ENCODE measurements around the gene ARHGEF19. TPM values are rescaled to one million over a fixed set of nuclear protein-coding genes. Genes with fewer than 3 reads are reported as not detected.
A peak's percentile ranks its signal among the peaks of the same experiment; 100 is the strongest.

The ARHGEF19 gene
- total and polyA plus RNA-seq, 9 of the 15 experiments (the other 6 are each of a cell fraction or from before 2014, with no cell fraction given), result 0.73 to 21.0 (median 5.2) TPM

DNA sequence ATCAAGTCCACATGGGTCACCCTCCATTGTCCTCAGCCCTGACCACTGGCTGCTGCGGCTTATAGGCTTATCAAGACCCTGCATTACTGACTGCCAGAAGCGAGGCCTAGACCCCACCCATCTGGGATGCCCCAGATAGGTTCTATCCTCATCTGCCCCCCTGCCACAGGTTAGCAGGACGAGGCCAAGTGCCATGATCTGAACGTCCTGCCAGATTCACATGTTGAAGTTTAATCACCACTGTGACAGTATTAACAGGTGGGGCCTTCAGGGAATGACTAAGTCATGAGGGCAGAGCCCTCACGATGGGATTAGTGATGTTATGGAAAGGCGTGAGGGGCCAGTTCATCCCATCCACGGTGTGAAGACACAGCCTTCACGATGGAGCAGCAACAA is 30.8 kb upstream of the ARHGEF19 start (continued):
- no peak for TF ChIP-seq RBM15 (IDR thresholded peaks at IDR 0.05; ENCODE audit: insufficient read depth, low read length)
- TF ChIP-seq SMAD1 (IDR thresholded peaks at IDR 0.05; ENCODE audit: low read depth, low read length, partially characterized antibody), result no peak
- no peak for TF ChIP-seq ERF (CRISPR knock-in tag; IDR thresholded peaks at IDR 0.05)
- 0 out of 2 replicates have a peak, but pooled peaks have one; percentile 17 for TF ChIP-seq MGA (IDR thresholded peaks at IDR 0.05)
- no peak for TF ChIP-seq CC2D1A (IDR thresholded peaks at IDR 0.05)
- TF ChIP-seq RNF2 (IDR thresholded peaks at IDR 0.05), result no peak
- no peak for TF ChIP-seq CCNT2 (IDR thresholded peaks at IDR 0.05; ENCODE audit: borderline replicate concordance, extremely low read depth, insufficient read length, low read depth, low read length)
- TF ChIP-seq MTA2 (IDR thresholded peaks at IDR 0.05; ENCODE audit: low read depth), result no peak
- no peak for TF ChIP-seq CHD1 (IDR thresholded peaks at IDR 0.05; ENCODE audit: low read length)
- TF ChIP-seq NCOR1 (IDR thresholded peaks at IDR 0.05), result peak; percentile 41; the same call in 1 of the 2 replicates
- peak; percentile 47; the same call in 1 of the 2 replicates for TF ChIP-seq ARID1B (IDR thresholded peaks at IDR 0.05)
- no peak for TF ChIP-seq FOXP1 (CRISPR knock-in tag; IDR thresholded peaks at IDR 0.05)
- TF ChIP-seq SRSF1 (IDR thresholded peaks at IDR 0.05; ENCODE audit: low read depth, low read length), result no peak
- TF ChIP-seq BMI1 (IDR thresholded peaks at IDR 0.05; ENCODE audit: low read length), result no peak
- TF ChIP-seq TFAM (CRISPR knock-in tag; conservative IDR thresholded peaks at IDR 0.05), result no peak
- TF ChIP-seq POLR2G (IDR thresholded peaks at IDR 0.05; ENCODE audit: low read depth, low read length), result peak; percentile 10; the same call in 1 of the 2 replicates
- TF ChIP-seq, protein P1, sequence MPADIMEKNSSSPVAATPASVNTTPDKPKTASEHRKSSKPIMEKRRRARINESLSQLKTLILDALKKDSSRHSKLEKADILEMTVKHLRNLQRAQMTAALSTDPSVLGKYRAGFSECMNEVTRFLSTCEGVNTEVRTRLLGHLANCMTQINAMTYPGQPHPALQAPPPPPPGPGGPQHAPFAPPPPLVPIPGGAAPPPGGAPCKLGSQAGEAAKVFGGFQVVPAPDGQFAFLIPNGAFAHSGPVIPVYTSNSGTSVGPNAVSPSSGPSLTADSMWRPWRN (IDR thresholded peaks at IDR 0.05; ENCODE audit: low read depth), result no peak
- peak; percentile 66 for TF ChIP-seq CBFA2T3 (IDR thresholded peaks at IDR 0.05)
- TF ChIP-seq MED1 (CRISPR knock-in tag; IDR thresholded peaks at IDR 0.05; ENCODE audit: borderline replicate concordance), result no peak
- no peak for TF ChIP-seq PURB (CRISPR knock-in tag; IDR thresholded peaks at IDR 0.05; ENCODE audit: low read depth)

All from K562 (cell line).